DND-41 (cell line): Measurements from ENCODE around the gene INSC.

Source experiments
- CTCF ChIP-seq: IDR thresholded peaks from 2 replicates; pipeline ENCODE4 v1.5.1; 2012; ENCODE audit warnings: borderline replicate concordance, low read length, moderate library complexity, mild to moderate bottlenecking; ENCODE audit not compliant: poor library complexity, severe bottlenecking; ENCODE audit errors: extremely low read depth
- EZH2 ChIP-seq: IDR thresholded peaks from 3 replicates; pipeline ENCODE4 v1.6.1; 2012; ENCODE audit warnings: borderline replicate concordance, low read depth, mild to moderate bottlenecking, moderate library complexity, low read length, inconsistent platforms; ENCODE audit not compliant: severe bottlenecking

- no peak for TF ChIP-seq CTCF
- TF ChIP-seq EZH2, result no peak
Measured at GRCh38 chr11:15145151-15145550, 30.4 kb downstream of the INSC start.
